ENCODE results near the gene C2CD4B. TPM values are rescaled to one million over a fixed set of nuclear protein-coding genes. Genes with fewer than 3 reads are reported as not detected.

The C2CD4B gene
- total RNA-seq, 1 donor from 2014 or later: not detected

DNA sequence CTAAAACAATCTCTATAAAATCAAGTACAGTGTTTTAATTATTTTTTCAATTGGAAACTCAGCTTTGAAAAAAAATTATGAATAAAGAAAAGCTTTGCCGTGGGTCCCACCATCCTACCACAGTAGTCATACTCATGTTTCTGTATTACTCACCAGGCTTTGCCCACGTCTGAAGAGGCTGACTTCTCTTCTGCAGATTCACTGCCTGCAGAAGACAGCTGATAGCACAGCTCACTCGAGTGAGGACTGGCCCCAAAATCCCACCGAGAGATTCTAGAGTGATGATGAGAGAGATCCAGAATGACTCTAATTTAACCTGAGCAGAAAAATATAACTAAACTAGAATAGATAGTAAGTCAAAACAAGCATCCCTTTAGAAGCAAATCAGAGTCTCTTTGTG lies 11.9 kb downstream of the C2CD4B start:
- no peak overlapping the region for H3K4me3 Mint-ChIP-seq
- no peaks in the 10 kb centered on the region for H3K36me3 Mint-ChIP-seq (ENCODE audit: low read depth)
- intact Hi-C loops (cut with micrococcal nuclease): no loop called here
- no peak overlapping the region for H3K27ac Mint-ChIP-seq
- TF ChIP-seq CTCF (IDR thresholded peaks at IDR 0.05): no peak
- peaks cover 11% of the 10 kb centered on the region for H3K9me3 Mint-ChIP-seq
- DNase-seq (no peak), ATAC-seq (ENCODE audit: low read depth) (no peak)
- H3K27me3 Mint-ChIP-seq: no peaks in the 10 kb centered on the region
- ChIA-PET CTCF (interaction anchor here (0.7 kb wide), 1 partner anchor 384 kb away, joined by 4 read pairs; no protein-coding TSS in a partner anchor), POLR2A (no interaction called here)
- H3K4me1 Mint-ChIP-seq: no peaks in the 10 kb centered on the region

GRCh38 chr15:62150445-62150844 lies 14.6 kb downstream of the C2CD4B start:
- no peaks in the 10 kb centered on the region for H3K36me3 Mint-ChIP-seq (ENCODE audit: low read depth)
- TF ChIP-seq CTCF (IDR thresholded peaks at IDR 0.05): no peak
- H3K4me3 Mint-ChIP-seq: no peak overlapping the region
- ATAC-seq (ENCODE audit: low read depth) (no peak), DNase-seq (no peak)
- intact Hi-C loops (cut with micrococcal nuclease): no loop called here
- POLR2A ChIA-PET: no interaction called here
- no peaks in the 10 kb centered on the region for H3K9me3 Mint-ChIP-seq
- H3K27me3 Mint-ChIP-seq: no peaks in the 10 kb centered on the region
- no peaks in the 10 kb centered on the region for H3K4me1 Mint-ChIP-seq
- H3K27ac Mint-ChIP-seq: no peak overlapping the region
- CTCF ChIA-PET: no interaction called here

DNA sequence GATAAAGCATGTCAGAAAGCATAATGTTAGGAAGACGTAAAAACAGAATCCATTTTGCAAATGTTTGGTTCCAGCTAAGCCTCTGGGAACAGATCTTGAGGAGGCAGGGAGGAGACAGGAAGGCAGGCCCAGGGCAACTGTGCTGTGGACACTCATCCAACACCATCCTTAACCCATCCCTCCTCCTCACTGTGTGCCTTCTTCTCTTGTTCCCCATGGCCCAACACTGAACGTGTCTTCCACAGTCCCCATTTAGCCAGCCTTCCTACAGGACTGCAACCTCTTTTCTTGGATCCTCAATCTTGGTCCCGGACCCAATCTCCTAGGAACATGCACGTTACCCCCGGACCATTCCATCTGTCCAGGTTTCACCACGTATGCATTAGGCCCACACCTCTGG lies 15.4 kb downstream of the C2CD4B start:
- TF ChIP-seq CTCF (IDR thresholded peaks at IDR 0.05): no peak
- H3K27me3 Mint-ChIP-seq: no peaks in the 10 kb centered on the region
- H3K36me3 Mint-ChIP-seq (ENCODE audit: low read depth): no peaks in the 10 kb centered on the region
- no peak overlapping the region for H3K4me3 Mint-ChIP-seq
- ATAC-seq (ENCODE audit: low read depth) (no peak), DNase-seq (no peak)
- CTCF ChIA-PET: no interaction called here
- POLR2A ChIA-PET: no interaction called here
- no peaks in the 10 kb centered on the region for H3K4me1 Mint-ChIP-seq
- no peaks in the 10 kb centered on the region for H3K9me3 Mint-ChIP-seq
- intact Hi-C loops (cut with micrococcal nuclease): no loop called here
- no peak overlapping the region for H3K27ac Mint-ChIP-seq

GRCh38 chr15:62147551-62147950 lies 17.5 kb downstream of the C2CD4B start:
- DNase-seq (no peak), ATAC-seq (ENCODE audit: low read depth) (no peak)
- H3K27ac Mint-ChIP-seq: no peak overlapping the region
- no peak for TF ChIP-seq CTCF (IDR thresholded peaks at IDR 0.05)
- no peaks in the 10 kb centered on the region for H3K9me3 Mint-ChIP-seq
- intact Hi-C loops (cut with micrococcal nuclease): no loop called here
- ChIA-PET POLR2A (no interaction called here), CTCF (no interaction called here)
- H3K36me3 Mint-ChIP-seq (ENCODE audit: low read depth): no peaks in the 10 kb centered on the region
- H3K4me3 Mint-ChIP-seq: no peak overlapping the region
- H3K4me1 Mint-ChIP-seq: no peaks in the 10 kb centered on the region
- no peaks in the 10 kb centered on the region for H3K27me3 Mint-ChIP-seq

DNA sequence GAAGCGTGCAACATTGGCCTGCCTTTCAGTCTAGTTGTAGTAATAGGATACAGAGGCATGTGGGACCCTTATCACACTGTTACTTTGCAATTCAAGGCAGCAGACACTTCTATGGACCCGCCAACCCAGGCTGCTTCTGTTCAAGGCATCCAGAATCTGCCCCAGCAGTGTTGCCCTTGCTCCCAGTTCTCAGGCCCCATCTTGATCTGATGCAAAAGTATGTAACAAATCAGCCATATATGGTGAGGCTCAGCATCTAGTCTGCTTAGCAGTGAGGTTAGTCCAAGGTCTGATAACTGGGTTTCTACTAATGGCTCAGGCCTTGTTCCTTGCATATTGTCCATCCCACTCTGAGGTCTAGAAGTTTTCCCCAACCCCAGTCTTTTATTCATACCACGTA lies 17.9 kb downstream of the C2CD4B start:
- intact Hi-C loops (cut with micrococcal nuclease): no loop called here
- H3K27me3 Mint-ChIP-seq: no peaks in the 10 kb centered on the region
- no peak for DNase-seq
- H3K4me3 Mint-ChIP-seq: no peak overlapping the region
- ChIA-PET CTCF (no interaction called here), POLR2A (no interaction called here)
- no peak for ATAC-seq (ENCODE audit: low read depth)
- TF ChIP-seq CTCF (IDR thresholded peaks at IDR 0.05): no peak
- H3K4me1 Mint-ChIP-seq: no peaks in the 10 kb centered on the region
- H3K36me3 Mint-ChIP-seq (ENCODE audit: low read depth): no peaks in the 10 kb centered on the region
- H3K9me3 Mint-ChIP-seq: no peaks in the 10 kb centered on the region
- no peak overlapping the region for H3K27ac Mint-ChIP-seq

Data from activated B cell treated with CpG ODN at 0.5 μM for 24 hours (primary cell).